Activated naive CD8-positive, alpha-beta T cell treated with anti-CD3 and anti-CD28 coated beads for 36 hours (primary cell): ENCODE results near the gene ARFIP1. TPM values are rescaled to one million over a fixed set of nuclear protein-coding genes. Genes with fewer than 3 reads are reported as not detected.

Source experiments
- DNase-seq: peaks from one replicate; pipeline ENCODE4 v3.0.0; 2021
- H3K27ac Mint-ChIP-seq: one replicate; pipeline ENCODE4 v1.8.0; 2022; ENCODE audit warnings: mild to moderate bottlenecking, moderate library complexity, mixed read lengths
- H3K27me3 Mint-ChIP-seq: one replicate; pipeline ENCODE4 v1.8.0; 2022; ENCODE audit warnings: mild to moderate bottlenecking, mixed read lengths
- H3K36me3 Mint-ChIP-seq: one replicate; pipeline ENCODE4 v1.8.0; 2021; ENCODE audit warnings: mild to moderate bottlenecking, mixed read lengths
- H3K4me1 Mint-ChIP-seq: one replicate; pipeline ENCODE4 v1.8.0; 2021; ENCODE audit warnings: mixed read lengths
- H3K4me3 Mint-ChIP-seq: one replicate; pipeline ENCODE4 v1.8.0; 2022; ENCODE audit warnings: mild to moderate bottlenecking, moderate library complexity, mixed read lengths
- H3K9me3 Mint-ChIP-seq: one replicate; pipeline ENCODE4 v1.8.0; 2022; ENCODE audit warnings: mixed read lengths
- total RNA-seq, 2 experiments: library from RNA; stranded (reverse); gene quantifications; one replicate each; pipeline ENCODE4 v1.2.3, GENCODE V29; 2021

ARFIP1 gene
- total RNA-seq, 2 experiments from 2014 or later = 10.3 to 12.1 TPM

DNA sequence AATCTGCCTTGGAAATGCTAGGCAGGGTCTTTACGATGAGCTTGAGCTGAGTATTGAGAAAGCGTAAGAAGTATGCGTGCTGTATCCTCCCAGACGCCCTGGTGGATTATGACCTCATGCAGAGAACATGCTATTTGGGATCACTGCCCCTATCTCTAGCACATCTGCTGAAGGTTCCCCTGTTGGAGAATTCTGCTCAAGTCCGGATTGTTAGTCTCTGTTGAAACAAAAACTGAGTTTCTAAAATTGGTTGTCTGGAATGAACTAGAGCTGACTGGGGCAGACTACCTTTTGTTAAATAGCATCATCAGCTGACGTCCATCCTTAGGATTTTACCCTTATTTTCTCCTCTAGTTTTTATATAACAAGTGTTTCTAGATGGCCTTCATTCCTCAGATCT, 163.9 kb downstream of the ARFIP1 start:
- Mint-ChIP-seq H3K9me3 (no peaks in the 10 kb centered on the region), H3K27ac (no peak overlapping the region), H3K36me3 (no peaks in the 10 kb centered on the region), H3K27me3 (peaks cover 22% of the 10 kb centered on the region), H3K4me3 (no peak overlapping the region), H3K4me1 (no peaks in the 10 kb centered on the region)
- DNase-seq = no peak

DNA sequence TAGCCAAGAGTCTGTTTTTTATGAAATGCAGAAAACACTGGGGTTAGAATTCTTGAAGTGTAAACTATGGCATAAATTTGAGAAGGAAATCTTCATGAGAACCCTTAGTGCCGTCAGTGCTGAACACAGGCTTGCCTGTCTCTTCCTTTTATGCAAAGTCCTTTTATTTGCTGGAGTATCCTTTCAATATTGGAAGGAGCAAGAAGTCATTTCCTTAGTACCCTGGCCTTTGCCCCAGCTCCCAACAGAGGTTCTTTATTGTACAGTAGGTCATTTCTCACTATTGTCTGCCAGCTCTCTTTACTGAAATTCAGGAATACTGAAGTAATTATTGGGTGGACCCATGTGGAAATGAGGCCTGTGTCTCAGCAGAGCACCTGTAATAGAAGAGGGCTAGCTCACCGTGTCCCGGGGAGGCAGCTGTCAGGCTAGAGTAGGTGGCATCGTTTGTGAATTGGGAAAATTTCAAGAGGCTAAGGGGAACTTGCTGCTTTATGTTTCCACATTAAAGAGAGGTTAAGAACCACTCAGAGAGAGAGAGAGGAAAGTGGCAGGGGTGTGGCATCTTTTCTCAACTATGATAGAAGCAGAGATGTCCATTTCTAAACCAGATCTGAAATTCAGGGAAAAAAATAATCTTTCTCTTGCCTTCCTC, 165.0 kb downstream of the ARFIP1 start:
- Mint-ChIP-seq H3K27me3 (peaks cover 11% of the 10 kb centered on the region), H3K4me3 (no peak overlapping the region), H3K27ac (no peak overlapping the region), H3K36me3 (no peaks in the 10 kb centered on the region), H3K4me1 (no peaks in the 10 kb centered on the region), H3K9me3 (no peaks in the 10 kb centered on the region)
- no peak for DNase-seq

DNA sequence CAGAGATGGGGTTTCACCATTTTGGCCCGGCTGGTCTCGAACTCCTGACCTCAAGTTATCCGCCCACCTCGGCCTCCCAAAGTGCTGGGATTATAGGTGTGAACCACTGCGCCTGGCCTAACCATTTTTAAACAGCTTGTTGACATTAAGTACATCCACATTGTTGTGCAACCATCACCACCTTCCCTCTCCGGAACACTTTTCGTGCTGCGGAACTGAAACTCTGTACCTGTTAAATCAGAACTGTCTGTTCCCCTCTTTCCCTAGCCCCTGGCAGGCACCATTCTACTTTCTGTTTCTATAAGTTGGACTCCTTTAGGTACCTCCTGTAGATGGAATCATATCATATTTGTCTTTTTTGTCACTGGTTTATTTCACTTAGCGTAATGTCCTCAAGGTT, 165.9 kb downstream of the ARFIP1 start:
- Mint-ChIP-seq H3K4me1 (no peaks in the 10 kb centered on the region), H3K27me3 (peaks cover 3% of the 10 kb centered on the region), H3K4me3 (no peak overlapping the region), H3K27ac (no peak overlapping the region), H3K36me3 (no peaks in the 10 kb centered on the region), H3K9me3 (no peaks in the 10 kb centered on the region)
- DNase-seq = no peak

GRCh38 chr4:152946446-152946845, 166.7 kb downstream of the ARFIP1 start:
- DNase-seq = no peak
- H3K27ac Mint-ChIP-seq = no peak overlapping the region
- H3K27me3 Mint-ChIP-seq = peaks cover 3% of the 10 kb centered on the region
- H3K36me3 Mint-ChIP-seq = no peaks in the 10 kb centered on the region
- no peak overlapping the region for H3K4me3 Mint-ChIP-seq
- no peaks in the 10 kb centered on the region for H3K4me1 Mint-ChIP-seq
- no peaks in the 10 kb centered on the region for H3K9me3 Mint-ChIP-seq

GRCh38 chr4:152947311-152947710, 167.6 kb downstream of the ARFIP1 start:
- no peak for DNase-seq
- Mint-ChIP-seq H3K27me3 (peaks cover 3% of the 10 kb centered on the region), H3K4me3 (no peak overlapping the region), H3K36me3 (no peaks in the 10 kb centered on the region), H3K4me1 (no peaks in the 10 kb centered on the region), H3K27ac (no peak overlapping the region), H3K9me3 (no peaks in the 10 kb centered on the region)

DNA sequence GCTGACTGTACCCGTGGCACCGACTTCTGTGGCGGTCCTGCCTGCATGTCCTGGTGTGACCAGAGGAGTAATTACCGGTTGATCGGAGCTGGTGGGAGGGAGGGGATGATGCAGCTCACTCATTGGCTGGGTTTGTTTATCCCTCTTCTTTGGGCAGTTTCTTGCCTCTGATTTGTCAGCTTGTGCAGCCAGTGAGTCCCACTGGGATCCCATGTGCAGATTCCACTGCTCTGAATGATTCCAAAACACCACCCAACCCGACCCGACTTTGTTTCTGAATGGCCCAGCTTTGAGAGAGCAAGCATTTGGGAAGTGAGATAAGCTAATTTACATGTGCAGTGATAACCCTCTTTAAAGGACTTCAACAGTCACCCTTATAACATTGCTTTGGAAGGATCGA, 170.2 kb downstream of the ARFIP1 start:
- H3K9me3 Mint-ChIP-seq = no peaks in the 10 kb centered on the region
- DNase-seq = no peak
- no peaks in the 10 kb centered on the region for H3K36me3 Mint-ChIP-seq
- H3K27ac Mint-ChIP-seq = no peak overlapping the region
- H3K4me1 Mint-ChIP-seq = no peaks in the 10 kb centered on the region
- H3K4me3 Mint-ChIP-seq = no peak overlapping the region
- peaks cover 3% of the 10 kb centered on the region for H3K27me3 Mint-ChIP-seq

GRCh38 chr4:152950402-152951274, 170.9 kb downstream of the ARFIP1 start:
- H3K9me3 Mint-ChIP-seq = no peaks in the 10 kb centered on the region
- H3K4me3 Mint-ChIP-seq = no peak overlapping the region
- no peak overlapping the region for H3K27ac Mint-ChIP-seq
- DNase-seq = no peak
- no peaks in the 10 kb centered on the region for H3K4me1 Mint-ChIP-seq
- H3K27me3 Mint-ChIP-seq = peaks cover 3% of the 10 kb centered on the region
- H3K36me3 Mint-ChIP-seq = no peaks in the 10 kb centered on the region

GRCh38 chr4:152951348-152951747, 171.6 kb downstream of the ARFIP1 start:
- no peak for DNase-seq

GRCh38 chr4:152953514-152953913, 173.8 kb downstream of the ARFIP1 start:
- Mint-ChIP-seq H3K9me3 (no peaks in the 10 kb centered on the region), H3K4me1 (no peaks in the 10 kb centered on the region), H3K36me3 (no peaks in the 10 kb centered on the region), H3K27me3 (peaks cover 1% of the 10 kb centered on the region), H3K27ac (no peak overlapping the region), H3K4me3 (no peak overlapping the region)
- DNase-seq = no peak

More at GRCh38 chr4:152951348-152951747, 171.6 kb downstream of the ARFIP1 start:
- peaks cover 3% of the 10 kb centered on the region for H3K27me3 Mint-ChIP-seq
- H3K9me3 Mint-ChIP-seq = no peaks in the 10 kb centered on the region
- H3K4me3 Mint-ChIP-seq = no peak overlapping the region
- no peaks in the 10 kb centered on the region for H3K36me3 Mint-ChIP-seq
- H3K4me1 Mint-ChIP-seq = no peaks in the 10 kb centered on the region
- H3K27ac Mint-ChIP-seq = no peak overlapping the region

DNA sequence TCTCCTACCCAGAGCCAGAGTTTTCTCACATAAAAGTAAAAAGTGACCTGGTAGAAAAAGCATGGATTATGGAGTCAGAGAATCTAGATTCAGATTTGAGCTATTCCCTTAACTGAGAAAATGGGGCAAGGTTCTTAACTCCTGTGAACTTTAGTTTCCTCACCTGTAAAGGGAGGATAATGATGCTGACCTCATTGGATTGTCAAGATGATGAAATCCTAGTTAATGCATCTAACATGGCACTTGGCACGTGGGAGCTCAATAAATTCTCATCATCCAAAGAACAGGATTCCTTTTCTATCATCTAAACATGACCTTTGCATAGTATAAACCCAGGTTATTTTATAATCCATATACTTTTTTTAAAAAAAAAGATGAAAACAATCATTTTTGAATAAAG, 175.0 kb downstream of the ARFIP1 start:
- no peak for DNase-seq
- Mint-ChIP-seq H3K4me3 (no peak overlapping the region), H3K36me3 (no peaks in the 10 kb centered on the region), H3K27ac (no peak overlapping the region), H3K9me3 (no peaks in the 10 kb centered on the region), H3K27me3 (no peaks in the 10 kb centered on the region), H3K4me1 (no peaks in the 10 kb centered on the region)

DNA sequence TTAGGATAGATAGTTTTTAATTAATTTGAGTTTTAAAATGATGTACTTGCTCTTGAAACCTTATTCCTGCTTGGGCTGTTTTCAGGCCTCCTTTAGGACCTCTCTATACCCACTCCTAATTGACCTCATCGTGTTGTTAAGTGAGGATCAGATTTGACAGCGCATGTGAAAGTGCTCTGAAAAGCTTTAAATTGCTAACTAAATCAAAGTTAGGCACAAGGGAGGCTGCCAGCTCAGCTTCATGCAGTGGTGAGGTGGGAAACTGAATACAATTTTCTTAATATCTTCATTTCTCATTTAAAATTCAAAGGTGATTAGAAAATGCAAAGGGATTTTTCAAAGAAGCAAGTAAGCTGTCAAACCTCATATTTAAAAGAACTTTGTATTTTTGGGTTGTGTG, 176.4 kb downstream of the ARFIP1 start:
- no peaks in the 10 kb centered on the region for H3K9me3 Mint-ChIP-seq
- H3K36me3 Mint-ChIP-seq = no peaks in the 10 kb centered on the region
- H3K27me3 Mint-ChIP-seq = no peaks in the 10 kb centered on the region
- no peaks in the 10 kb centered on the region for H3K4me1 Mint-ChIP-seq
- DNase-seq = no peak
- H3K27ac Mint-ChIP-seq = no peak overlapping the region
- no peak overlapping the region for H3K4me3 Mint-ChIP-seq

GRCh38 chr4:152956650-152957436, 177.1 kb downstream of the ARFIP1 start:
- no peak overlapping the region for H3K27ac Mint-ChIP-seq
- H3K27me3 Mint-ChIP-seq = no peaks in the 10 kb centered on the region
- DNase-seq = no peak
- H3K4me3 Mint-ChIP-seq = no peak overlapping the region
- H3K36me3 Mint-ChIP-seq = no peaks in the 10 kb centered on the region
- H3K9me3 Mint-ChIP-seq = no peaks in the 10 kb centered on the region
- no peaks in the 10 kb centered on the region for H3K4me1 Mint-ChIP-seq

DNA sequence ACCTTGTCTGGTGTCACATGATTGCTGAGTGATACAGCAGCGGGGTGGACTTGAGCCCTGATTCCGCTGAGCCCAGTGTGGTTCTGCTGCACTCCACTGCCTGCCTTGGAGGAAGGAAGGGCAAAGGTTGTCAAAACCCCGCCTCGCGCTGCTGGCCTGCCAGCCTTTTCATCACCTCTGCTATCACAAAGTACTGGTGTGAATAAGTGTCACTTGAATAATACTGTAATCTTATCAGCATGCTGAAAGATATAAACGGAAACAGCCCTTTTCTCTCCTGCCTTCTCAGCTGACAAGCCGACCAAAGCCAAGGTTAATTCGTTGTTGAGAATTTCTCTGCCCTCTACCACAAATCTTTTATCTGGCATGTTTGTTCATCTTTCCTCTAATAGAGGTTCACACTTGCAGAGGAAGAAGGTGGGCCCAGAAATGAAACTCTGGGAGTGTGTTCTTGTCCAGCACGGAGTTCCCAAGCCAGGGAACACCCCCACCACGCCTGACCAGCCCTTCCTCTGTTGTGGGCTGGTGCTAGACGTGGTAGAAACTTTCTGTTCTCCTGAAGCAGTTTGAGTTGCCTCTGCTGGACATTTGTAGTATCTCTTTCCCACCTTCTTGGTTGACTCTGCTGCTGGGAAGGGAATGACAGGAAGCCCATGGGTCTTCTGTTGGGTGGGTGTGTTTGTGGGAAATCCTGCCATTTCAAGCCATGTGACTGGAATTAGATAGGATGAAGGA, 177.8 kb downstream of the ARFIP1 start:
- H3K27me3 Mint-ChIP-seq = no peaks in the 10 kb centered on the region
- H3K4me3 Mint-ChIP-seq = no peak overlapping the region
- H3K9me3 Mint-ChIP-seq = no peaks in the 10 kb centered on the region
- DNase-seq = no peak
- H3K36me3 Mint-ChIP-seq = no peaks in the 10 kb centered on the region
- H3K27ac Mint-ChIP-seq = no peak overlapping the region
- no peaks in the 10 kb centered on the region for H3K4me1 Mint-ChIP-seq

- no peak overlapping the region for H3K4me3 Mint-ChIP-seq
- no peak for DNase-seq
- no peaks in the 10 kb centered on the region for H3K36me3 Mint-ChIP-seq
- no peaks in the 10 kb centered on the region for H3K4me1 Mint-ChIP-seq
- no peaks in the 10 kb centered on the region for H3K27me3 Mint-ChIP-seq
- H3K9me3 Mint-ChIP-seq = no peaks in the 10 kb centered on the region
- H3K27ac Mint-ChIP-seq = no peak overlapping the region
Measured at GRCh38 chr4:152959080-152959479, 179.3 kb downstream of the ARFIP1 start.

GRCh38 chr4:152960082-152960481, 180.3 kb downstream of the ARFIP1 start:
- H3K36me3 Mint-ChIP-seq = no peaks in the 10 kb centered on the region
- no peaks in the 10 kb centered on the region for H3K27me3 Mint-ChIP-seq
- H3K9me3 Mint-ChIP-seq = no peaks in the 10 kb centered on the region
- no peak overlapping the region for H3K4me3 Mint-ChIP-seq
- H3K4me1 Mint-ChIP-seq = no peaks in the 10 kb centered on the region
- H3K27ac Mint-ChIP-seq = no peak overlapping the region
- no peak for DNase-seq
